NCI-H146 treated with DMSO at 0.1 percent for 48 hours (cell line): Measurements from ENCODE around the gene TTC21A.
"Not testable (repeated sequence)": the region's sequence is repeated elsewhere in the genome, so short reads cannot be mapped to it uniquely, and the experiment has no call there.

Experiments used
- DNase-seq: peaks from one replicate; lab custom pipeline; 2025; ENCODE audit not compliant: unreplicated experiment; lab: John Stamatoyannopoulos, UW

The TTC21A gene

GRCh38 chr3:39148435-39149058 is 41.1 kb downstream of the TTC21A start:
- DNase-seq = no peak

GRCh38 chr3:39149059-39149455 is 41.6 kb downstream of the TTC21A start:
- no peak for DNase-seq

- DNase-seq = no peak
Measured at GRCh38 chr3:39149498-39150147, 42.1 kb downstream of the TTC21A start.

- no peak for DNase-seq
Measured at GRCh38 chr3:39150148-39150802, 42.8 kb downstream of the TTC21A start.

GRCh38 chr3:39150803-39151631 is 43.5 kb downstream of the TTC21A start:
- DNase-seq = no peak

GRCh38 chr3:39153977-39154279 is 46.4 kb downstream of the TTC21A start:
- no peak for DNase-seq

- no peak for DNase-seq
Measured at GRCh38 chr3:39154280-39155021, 47.0 kb downstream of the TTC21A start.

GRCh38 chr3:39156421-39156820 is 48.9 kb downstream of the TTC21A start:
- no peak for DNase-seq

- DNase-seq = no peak
Measured at GRCh38 chr3:39157359-39157758, 49.9 kb downstream of the TTC21A start.

GRCh38 chr3:39158148-39158715 is 50.8 kb downstream of the TTC21A start:
- DNase-seq = no peak

- no peak for DNase-seq
Measured at GRCh38 chr3:39164414-39164813, 56.9 kb downstream of the TTC21A start.

GRCh38 chr3:39165518-39165917 is 58.0 kb downstream of the TTC21A start:
- no peak for DNase-seq

- DNase-seq = no peak
Measured at GRCh38 chr3:39166134-39166710, 58.7 kb downstream of the TTC21A start.

GRCh38 chr3:39166932-39167532 is 59.6 kb downstream of the TTC21A start:
- DNase-seq = no peak

- DNase-seq = no peak
Measured at GRCh38 chr3:39168156-39168780, 60.8 kb downstream of the TTC21A start.

- no peak for DNase-seq
Measured at GRCh38 chr3:39169712-39170111, 62.2 kb downstream of the TTC21A start.

- no peak for DNase-seq
Measured at GRCh38 chr3:39170461-39170860, 63.0 kb downstream of the TTC21A start.

GRCh38 chr3:39170877-39171276 is 63.4 kb downstream of the TTC21A start:
- DNase-seq = not testable (repeated sequence)

GRCh38 chr3:39171860-39172259 is 64.4 kb downstream of the TTC21A start:
- DNase-seq = no peak
